NB4 (cell line): Measurements from ENCODE around the gene MAN2B2.

Source experiments
- DNase-seq: peaks from one replicate; pipeline ENCODE4 v3.0.0; 2010; ENCODE audit warnings: low read depth
- H3K4me3 ChIP-seq: one replicate; pipeline ENCODE4 v1.5.1; 2011; ENCODE audit warnings: mild to moderate bottlenecking, low read depth, low read length, moderate library complexity
- MYC ChIP-seq: IDR thresholded peaks from 2 replicates; pipeline ENCODE4 v1.6.1; 2011; ENCODE audit warnings: low read depth, low read length
- POLR2A ChIP-seq: IDR thresholded peaks from 2 replicates; pipeline ENCODE4 v1.6.1; 2011; ENCODE audit warnings: mild to moderate bottlenecking; ENCODE audit not compliant: insufficient read length; ENCODE audit errors: extremely low read depth
- TF ChIP-seq, protein P1 (sequence below): IDR thresholded peaks from 2 replicates; pipeline ENCODE4 v1.6.1; 2011; ENCODE audit warnings: low read depth, low read length
- TF ChIP-seq, protein P2 (sequence below): IDR thresholded peaks from one replicate; pipeline ENCODE4 v1.5.1; 2012; ENCODE audit warnings: low read depth, low read length

MAN2B2 gene

DNA sequence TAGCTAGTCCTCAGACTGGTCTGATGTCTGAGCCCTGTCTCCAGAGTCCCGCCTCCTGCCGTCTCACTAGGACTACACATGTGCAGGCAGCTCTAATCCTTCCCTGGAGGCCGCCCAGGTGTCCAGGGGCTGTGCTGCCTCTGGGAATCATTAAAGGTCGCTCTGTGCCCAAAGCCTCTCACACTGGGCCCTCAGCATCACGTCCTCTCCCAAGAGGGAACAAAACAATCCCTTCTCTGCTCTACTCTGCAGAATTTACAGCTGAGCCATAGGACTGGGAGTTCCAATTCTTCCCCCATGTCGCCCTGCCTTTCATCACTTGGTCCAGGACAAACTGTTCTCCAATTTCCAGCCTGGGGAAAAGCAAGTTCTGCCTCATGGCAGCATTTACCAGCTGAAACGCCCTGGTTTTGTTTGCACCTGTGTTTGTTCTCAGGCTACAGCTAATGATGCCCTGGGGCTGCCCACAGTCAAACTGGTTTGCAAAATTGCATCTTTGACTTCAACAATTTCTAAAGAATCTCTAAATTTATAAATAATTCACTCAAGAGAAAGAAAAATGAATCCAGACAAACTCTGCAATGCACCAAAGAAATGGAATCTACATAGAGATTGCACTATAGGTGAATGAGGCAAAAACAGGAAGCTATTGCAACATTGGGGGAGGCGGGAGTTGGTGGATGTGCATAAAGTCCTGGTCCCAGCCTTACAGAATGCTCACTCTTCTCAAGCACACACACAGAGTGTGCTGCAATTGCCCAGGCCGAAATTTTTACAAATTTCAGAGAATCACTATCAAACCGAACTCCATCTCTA is 58.3 kb downstream of the MAN2B2 start:
- DNase-seq = peak; percentile 98
- TF ChIP-seq, protein P1, sequence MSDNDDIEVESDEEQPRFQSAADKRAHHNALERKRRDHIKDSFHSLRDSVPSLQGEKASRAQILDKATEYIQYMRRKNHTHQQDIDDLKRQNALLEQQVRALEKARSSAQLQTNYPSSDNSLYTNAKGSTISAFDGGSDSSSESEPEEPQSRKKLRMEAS = peak; percentile 77
- TF ChIP-seq, protein P2, sequence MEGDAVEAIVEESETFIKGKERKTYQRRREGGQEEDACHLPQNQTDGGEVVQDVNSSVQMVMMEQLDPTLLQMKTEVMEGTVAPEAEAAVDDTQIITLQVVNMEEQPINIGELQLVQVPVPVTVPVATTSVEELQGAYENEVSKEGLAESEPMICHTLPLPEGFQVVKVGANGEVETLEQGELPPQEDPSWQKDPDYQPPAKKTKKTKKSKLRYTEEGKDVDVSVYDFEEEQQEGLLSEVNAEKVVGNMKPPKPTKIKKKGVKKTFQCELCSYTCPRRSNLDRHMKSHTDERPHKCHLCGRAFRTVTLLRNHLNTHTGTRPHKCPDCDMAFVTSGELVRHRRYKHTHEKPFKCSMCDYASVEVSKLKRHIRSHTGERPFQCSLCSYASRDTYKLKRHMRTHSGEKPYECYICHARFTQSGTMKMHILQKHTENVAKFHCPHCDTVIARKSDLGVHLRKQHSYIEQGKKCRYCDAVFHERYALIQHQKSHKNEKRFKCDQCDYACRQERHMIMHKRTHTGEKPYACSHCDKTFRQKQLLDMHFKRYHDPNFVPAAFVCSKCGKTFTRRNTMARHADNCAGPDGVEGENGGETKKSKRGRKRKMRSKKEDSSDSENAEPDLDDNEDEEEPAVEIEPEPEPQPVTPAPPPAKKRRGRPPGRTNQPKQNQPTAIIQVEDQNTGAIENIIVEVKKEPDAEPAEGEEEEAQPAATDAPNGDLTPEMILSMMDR = no peak
- peak; percentile 86 for TF ChIP-seq MYC
- peak; percentile 86 for TF ChIP-seq POLR2A
- H3K4me3 ChIP-seq = no peak overlapping the region

DNA sequence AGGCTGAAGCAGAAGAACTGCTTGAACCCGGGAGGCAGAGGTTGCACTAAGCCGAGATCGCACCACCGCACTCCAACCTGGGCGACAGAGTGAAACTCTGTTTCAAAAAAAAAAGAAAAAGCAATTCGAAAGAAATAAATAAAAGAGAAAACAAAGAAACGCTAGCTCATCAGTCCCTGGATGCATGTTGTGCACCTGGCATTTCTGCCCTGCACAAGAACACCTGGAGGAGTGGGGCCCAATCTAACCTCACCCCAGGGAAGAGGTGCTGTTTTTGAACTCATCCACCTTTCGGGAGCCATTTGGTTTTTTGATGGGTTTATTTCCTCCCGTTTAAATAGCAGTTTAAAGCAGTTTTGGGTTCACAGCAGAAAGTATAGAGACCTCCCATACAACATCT is 59.8 kb downstream of the MAN2B2 start:
- no peak for TF ChIP-seq MYC
- TF ChIP-seq POLR2A = no peak
- TF ChIP-seq, protein P2 = no peak
- TF ChIP-seq, protein P1 = no peak
- DNase-seq = no peak
- H3K4me3 ChIP-seq = no peak overlapping the region

DNA sequence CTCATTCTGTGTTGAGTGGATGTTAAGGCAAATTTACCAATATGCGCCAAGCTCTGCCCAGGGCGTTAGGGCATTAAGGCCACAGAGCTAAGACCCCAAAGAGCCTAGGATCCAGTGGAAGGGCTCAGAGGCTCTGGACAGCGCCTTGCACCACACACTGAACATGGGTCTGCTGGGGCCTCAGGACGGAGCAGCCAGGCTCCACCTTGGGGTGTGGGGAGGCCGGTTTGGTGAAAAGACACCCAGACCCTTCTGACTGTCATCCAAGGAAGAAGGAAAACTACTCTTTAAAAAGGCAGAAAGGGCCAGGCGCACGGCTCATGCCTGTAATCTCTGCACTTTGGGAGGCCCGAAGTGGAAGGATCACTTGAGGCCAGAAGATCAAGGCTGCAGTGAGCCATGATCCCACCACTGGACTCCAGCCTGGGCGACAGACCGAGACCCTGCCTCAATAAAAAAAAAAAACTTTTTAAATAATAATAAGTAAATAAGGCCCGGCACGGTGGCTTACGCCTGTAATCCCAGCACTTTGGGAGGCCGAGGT is 64.2 kb downstream of the MAN2B2 start:
- no peak for DNase-seq
- no peak overlapping the region for H3K4me3 ChIP-seq
- TF ChIP-seq MYC (no peak), POLR2A (no peak)
- TF ChIP-seq, protein P1 = no peak
- TF ChIP-seq, protein P2 = no peak

DNA sequence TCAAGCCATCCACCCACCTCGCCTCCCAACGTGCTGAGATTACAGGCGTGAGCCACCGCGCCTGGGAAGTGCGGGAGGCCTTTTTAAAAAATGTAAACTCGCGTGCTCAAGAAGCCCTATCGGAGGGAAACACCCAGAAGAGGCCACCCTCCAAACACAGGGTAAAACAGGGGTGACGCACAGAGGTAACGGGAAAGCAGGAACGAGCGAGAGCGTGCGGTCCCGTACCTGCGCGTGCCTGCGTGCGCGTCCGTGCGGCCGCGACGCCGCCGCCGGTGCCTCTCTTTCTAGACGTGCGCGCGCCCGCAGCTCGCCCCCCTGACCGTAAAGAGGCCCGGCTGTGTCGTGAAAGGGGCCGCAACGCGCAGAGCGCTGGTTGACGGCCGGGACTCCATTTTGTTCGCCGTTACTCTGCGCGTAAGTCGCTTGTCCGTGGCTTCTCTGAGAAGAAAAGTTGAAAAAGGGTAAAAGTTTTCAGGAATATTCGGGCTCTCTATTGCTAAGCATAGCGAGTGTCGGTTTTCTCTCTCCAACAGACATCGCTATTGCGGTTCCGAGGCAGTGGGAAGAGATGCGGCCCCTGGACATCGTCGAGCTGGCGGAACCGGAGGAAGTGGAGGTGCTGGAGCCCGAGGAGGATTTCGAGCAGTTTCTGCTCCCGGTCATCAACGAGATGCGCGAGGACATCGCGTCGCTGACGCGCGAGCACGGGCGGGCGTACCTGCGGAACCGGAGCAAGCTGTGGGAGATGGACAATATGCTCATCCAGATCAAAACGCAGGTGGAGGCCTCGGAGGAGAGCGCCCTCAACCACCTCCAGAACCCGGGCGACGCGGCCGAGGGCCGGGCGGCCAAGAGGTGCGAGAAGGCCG is 65.5 kb downstream of the MAN2B2 start, which contains the start of gene MRFAP1:
TSS of gene MRFAP1 (plus strand) at position 394 of the 872 bp plus-strand sequence. CDS start at position 572, 178 bp downstream.
- peak; percentile 99 for DNase-seq
- peak within 1 kb of the TSS; percentile 71 for H3K4me3 ChIP-seq
- peak; percentile 95 for TF ChIP-seq POLR2A
- TF ChIP-seq, protein P1 = peak; percentile 90
- TF ChIP-seq MYC = peak; percentile 94
- TF ChIP-seq, protein P2 = no peak

DNA sequence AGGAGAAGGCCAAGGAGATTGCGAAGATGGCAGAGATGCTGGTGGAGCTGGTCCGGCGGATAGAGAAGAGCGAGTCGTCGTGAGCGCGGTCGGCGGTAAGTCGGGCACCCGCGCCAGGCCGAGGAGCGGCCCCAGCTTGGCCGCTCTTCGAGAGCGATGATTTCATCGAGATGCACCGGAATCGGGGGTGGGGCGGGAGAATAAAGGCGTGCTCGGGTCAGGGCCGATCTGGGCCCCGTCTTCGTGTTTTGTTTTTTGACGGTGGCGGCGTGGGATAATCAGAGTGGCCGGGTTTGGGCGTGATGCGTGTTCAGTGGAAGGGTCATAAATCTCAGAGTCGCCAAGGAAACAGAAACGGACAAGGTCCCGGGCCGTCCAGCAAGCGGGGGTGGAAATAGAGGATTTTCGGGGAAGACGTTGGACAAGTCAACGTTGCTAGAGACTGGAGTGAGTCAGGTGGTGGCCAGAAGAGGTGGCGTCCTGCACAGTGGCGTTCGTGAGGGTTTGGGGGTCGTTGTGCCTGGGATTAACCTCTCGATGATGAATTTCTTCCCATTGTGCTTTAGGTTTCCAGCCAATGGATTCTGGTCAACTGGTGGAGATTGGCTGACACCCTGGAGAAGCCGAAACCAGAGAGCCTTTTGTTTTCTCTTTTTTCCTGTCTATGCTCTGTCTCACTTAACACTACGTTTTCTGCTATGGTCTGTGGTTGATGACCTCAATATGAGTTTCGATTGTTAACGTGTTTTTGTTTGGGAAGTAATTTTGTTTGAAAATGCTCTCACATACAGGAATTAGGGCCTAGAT is 66.4 kb downstream of the MAN2B2 start:
- H3K4me3 ChIP-seq = peak overlapping the region; percentile 71
- TF ChIP-seq MYC = 0 out of 2 replicates have a peak, but pooled peaks have one; percentile 12
- TF ChIP-seq, protein P2 = no peak
- no peak for TF ChIP-seq POLR2A
- TF ChIP-seq, protein P1 = 0 out of 2 replicates have a peak, but pooled peaks have one; percentile 15
- DNase-seq = peak; percentile 60
